Right lobe of liver (tissue), 4 donors: ENCODE results near the gene C17orf113.

Experiments
- POLR2A ChIP-seq: fragments of 450-650 bp; IDR thresholded peaks from one replicate; pipeline ENCODE4 v1.6.1; 2017; ENCODE audit warnings: antibody characterized with exemption, mild to moderate bottlenecking
- TF ChIP-seq, protein P1 (sequence below), 4 donors: fragments of 200-600 bp in 3 of 4; fragments of 450-650 bp in 1 of 4; IDR thresholded peaks; one replicate each; pipeline versions ENCODE4 v1.5.1 to v1.8.0; 2016 to 2022; ENCODE audit warnings: antibody characterized with exemption in 4 of 4, mild to moderate bottlenecking in 2 of 4
- donor health status: DM: no; HTN: no; CAD: no.
- donor health status: DM: no; HTN: no; CAD: no.
- donor health status: DM: no; HTN: yes; CAD: no.

DNA sequence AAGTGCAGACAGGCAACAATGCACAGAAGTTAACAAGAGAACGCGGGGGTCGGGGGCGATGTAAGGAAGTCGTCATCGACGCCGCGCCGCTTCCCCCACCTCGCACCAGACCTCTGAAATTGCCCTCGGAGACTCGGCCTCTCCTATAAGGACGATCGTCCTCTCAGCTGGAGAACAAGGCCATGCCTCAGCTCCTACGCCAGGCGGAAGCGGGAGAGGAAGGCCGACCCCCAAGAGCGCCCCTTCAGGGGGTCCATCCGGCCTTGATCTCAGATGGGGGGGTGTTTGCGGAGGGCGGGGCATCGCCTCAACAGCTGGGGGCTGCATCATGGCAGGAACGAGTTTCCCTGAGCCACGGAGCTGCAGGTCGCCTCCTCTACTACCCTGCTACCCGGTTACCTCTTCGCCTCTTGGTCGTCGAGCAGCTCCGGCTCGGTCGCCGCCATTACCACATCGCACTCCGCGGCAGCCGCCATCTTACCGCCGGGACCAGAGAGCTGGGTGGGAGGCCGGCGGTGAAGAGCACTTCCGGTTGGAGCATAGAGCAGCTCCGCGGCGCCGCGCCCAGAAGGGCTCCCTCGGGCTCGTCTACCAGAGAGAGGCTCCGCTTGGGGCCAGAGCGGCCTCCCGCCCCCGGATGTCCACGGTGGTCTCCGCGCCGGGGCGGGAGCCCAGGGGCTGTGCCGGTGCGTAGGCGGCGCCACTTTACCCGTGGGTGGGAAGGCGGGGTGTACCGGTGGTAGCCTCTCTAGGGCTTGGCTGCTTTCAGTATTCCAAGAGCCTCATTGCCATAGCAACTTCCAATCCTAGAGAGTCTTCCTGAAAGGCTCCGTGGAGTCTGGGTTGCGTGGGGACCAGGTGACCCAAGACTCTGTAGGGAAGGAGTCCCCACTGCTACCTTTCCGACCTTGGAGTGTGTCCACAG is 33.2 kb downstream of the C17orf113 start, which contains the start of gene DNAJC7:
- TF ChIP-seq, protein P1, sequence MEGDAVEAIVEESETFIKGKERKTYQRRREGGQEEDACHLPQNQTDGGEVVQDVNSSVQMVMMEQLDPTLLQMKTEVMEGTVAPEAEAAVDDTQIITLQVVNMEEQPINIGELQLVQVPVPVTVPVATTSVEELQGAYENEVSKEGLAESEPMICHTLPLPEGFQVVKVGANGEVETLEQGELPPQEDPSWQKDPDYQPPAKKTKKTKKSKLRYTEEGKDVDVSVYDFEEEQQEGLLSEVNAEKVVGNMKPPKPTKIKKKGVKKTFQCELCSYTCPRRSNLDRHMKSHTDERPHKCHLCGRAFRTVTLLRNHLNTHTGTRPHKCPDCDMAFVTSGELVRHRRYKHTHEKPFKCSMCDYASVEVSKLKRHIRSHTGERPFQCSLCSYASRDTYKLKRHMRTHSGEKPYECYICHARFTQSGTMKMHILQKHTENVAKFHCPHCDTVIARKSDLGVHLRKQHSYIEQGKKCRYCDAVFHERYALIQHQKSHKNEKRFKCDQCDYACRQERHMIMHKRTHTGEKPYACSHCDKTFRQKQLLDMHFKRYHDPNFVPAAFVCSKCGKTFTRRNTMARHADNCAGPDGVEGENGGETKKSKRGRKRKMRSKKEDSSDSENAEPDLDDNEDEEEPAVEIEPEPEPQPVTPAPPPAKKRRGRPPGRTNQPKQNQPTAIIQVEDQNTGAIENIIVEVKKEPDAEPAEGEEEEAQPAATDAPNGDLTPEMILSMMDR (IDR thresholded peaks at IDR 0.05), result no peak
- peak; percentile 74 for TF ChIP-seq POLR2A
